Activated T-cell treated with anti-CD3 and anti-CD28 coated beads, Interleukin-2, amount 50 U/mL, for 24 hours (primary cell): Measurements from ENCODE around the gene PADI4.
A peak's percentile ranks its signal among the peaks of the same experiment; 100 is the strongest.
"Not testable (repeated sequence)": the region's sequence is repeated elsewhere in the genome, so short reads cannot be mapped to it uniquely, and the experiment has no call there.

Source experiments
- DNase-seq: peaks from one replicate; pipeline ENCODE4 v3.0.0-alpha.2; 2020
- H3K27ac Mint-ChIP-seq: 2 replicates; pipeline ENCODE4 v1.8.0; 2020; ENCODE audit warnings: mild to moderate bottlenecking, mixed read lengths
- H3K27me3 Mint-ChIP-seq: 2 replicates; pipeline ENCODE4 v1.8.0; 2020; ENCODE audit warnings: mixed read lengths
- H3K36me3 Mint-ChIP-seq: 2 replicates; pipeline ENCODE4 v1.8.0; 2020; ENCODE audit warnings: low read depth, mixed read lengths
- H3K4me1 Mint-ChIP-seq: 2 replicates; pipeline ENCODE4 v1.8.0; 2020; ENCODE audit warnings: low read depth, mixed read lengths
- H3K4me3 Mint-ChIP-seq: 2 replicates; pipeline ENCODE4 v1.8.0; 2020; ENCODE audit warnings: mild to moderate bottlenecking, moderate library complexity, mixed read lengths
- H3K9me3 Mint-ChIP-seq: 2 replicates; pipeline ENCODE4 v1.8.0; 2020; ENCODE audit warnings: mixed read lengths

The PADI4 gene

DNA sequence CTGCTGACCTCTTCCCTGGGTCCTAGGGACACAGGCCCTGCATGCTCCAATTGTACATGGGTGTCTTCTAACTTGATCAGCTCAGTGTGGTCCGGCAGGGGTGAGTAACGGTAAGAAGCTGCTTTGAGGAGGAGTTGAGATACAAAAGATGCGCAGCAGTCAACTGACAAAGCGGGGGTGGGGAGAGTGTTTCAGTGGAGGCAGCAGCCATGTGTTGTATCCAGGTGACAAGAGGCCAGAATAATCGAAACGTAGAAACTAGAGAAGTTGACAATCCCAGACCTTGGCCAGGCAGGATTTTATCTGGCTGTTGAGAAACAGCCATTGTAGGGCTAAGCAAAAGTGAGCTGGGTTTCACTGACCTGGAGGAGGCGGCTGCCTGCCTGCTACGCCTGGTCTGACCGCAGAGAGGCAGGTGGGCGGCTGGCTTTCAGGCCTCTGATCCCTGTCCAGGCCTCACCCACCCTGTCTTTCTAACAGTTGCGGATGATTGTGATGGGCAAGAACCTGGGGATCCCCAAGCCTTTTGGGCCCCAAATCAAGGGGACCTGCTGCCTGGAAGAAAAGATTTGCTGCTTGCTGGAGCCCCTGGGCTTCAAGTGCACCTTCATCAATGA, 92.8 kb downstream of the PADI4 start:
- Mint-ChIP-seq H3K4me1 (no peaks in the 10 kb centered on the region), H3K9me3 (no peaks in the 10 kb centered on the region), H3K27ac (peak overlapping the region; percentile 9), H3K36me3 (peaks cover 3% of the 10 kb centered on the region), H3K27me3 (no peaks in the 10 kb centered on the region), H3K4me3 (no peak overlapping the region)
- DNase-seq = no peak

GRCh38 chr1:17401841-17402240, 93.8 kb downstream of the PADI4 start:
- Mint-ChIP-seq H3K4me1 (no peaks in the 10 kb centered on the region), H3K4me3 (no peak overlapping the region), H3K36me3 (peaks cover 9% of the 10 kb centered on the region), H3K9me3 (no peaks in the 10 kb centered on the region), H3K27ac (no peak overlapping the region), H3K27me3 (no peaks in the 10 kb centered on the region)
- no peak for DNase-seq

DNA sequence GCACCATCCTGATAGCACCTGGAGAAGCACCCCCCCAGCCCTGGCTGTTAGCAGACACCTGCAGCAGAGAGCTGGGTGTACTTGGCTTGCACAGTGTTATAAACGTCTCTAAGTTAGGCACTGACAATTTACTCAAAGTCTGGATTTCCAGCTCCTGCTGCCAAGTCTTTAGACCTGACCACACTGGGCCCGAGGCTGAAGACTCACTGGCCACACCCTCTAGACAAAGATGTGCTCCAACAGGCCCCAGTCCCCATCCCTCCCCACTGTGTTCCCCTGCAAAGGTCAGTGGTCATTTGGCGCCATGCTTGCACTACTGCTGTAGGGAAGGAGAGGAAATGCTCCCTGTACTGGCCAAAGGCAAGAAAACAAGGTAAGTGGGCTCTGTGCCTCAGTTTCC, 95.1 kb downstream of the PADI4 start:
- Mint-ChIP-seq H3K4me1 (no peaks in the 10 kb centered on the region), H3K27ac (no peak overlapping the region)
- DNase-seq = no peak

GRCh38 chr1:17404034-17404684, 96.2 kb downstream of the PADI4 start:
- no peaks in the 10 kb centered on the region for H3K4me1 Mint-ChIP-seq
- DNase-seq = no peak
- H3K27me3 Mint-ChIP-seq = no peaks in the 10 kb centered on the region
- no peaks in the 10 kb centered on the region for H3K9me3 Mint-ChIP-seq
- H3K4me3 Mint-ChIP-seq = no peak overlapping the region
- peak overlapping the region; percentile 40 for H3K27ac Mint-ChIP-seq
- H3K36me3 Mint-ChIP-seq = peaks cover 32% of the 10 kb centered on the region

More for the DNA sequence above, 95.1 kb downstream of the PADI4 start:
- no peaks in the 10 kb centered on the region for H3K9me3 Mint-ChIP-seq
- peaks cover 22% of the 10 kb centered on the region for H3K36me3 Mint-ChIP-seq
- no peak overlapping the region for H3K4me3 Mint-ChIP-seq
- H3K27me3 Mint-ChIP-seq = no peaks in the 10 kb centered on the region

DNA sequence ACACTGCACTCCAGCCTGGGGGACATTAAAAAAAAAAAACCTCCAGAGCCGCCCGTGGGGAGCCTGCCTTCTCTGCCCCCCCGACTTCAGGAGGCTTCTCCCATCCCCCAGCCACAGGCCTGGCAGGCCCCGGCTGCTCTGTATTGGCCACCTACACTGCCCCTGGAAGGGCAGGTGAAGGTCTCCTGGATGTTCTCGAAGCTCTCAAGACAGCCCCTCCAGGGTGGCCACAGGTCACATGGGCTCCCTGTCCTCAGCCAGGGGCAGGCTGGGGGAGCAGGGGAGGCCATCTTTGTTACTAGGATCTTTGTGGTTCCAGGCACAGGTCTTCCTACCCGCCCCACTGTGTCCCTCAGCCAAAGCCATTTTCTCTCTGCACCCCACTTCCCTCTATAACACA, 96.8 kb downstream of the PADI4 start:
- no peaks in the 10 kb centered on the region for H3K27me3 Mint-ChIP-seq
- DNase-seq = no peak
- no peak overlapping the region for H3K4me3 Mint-ChIP-seq
- no peaks in the 10 kb centered on the region for H3K9me3 Mint-ChIP-seq
- no peaks in the 10 kb centered on the region for H3K4me1 Mint-ChIP-seq
- H3K36me3 Mint-ChIP-seq = peaks cover 39% of the 10 kb centered on the region
- no peak overlapping the region for H3K27ac Mint-ChIP-seq

GRCh38 chr1:17405898-17406759, 98.1 kb downstream of the PADI4 start:
- DNase-seq = peak; percentile 58
- Mint-ChIP-seq H3K4me1 (no peaks in the 10 kb centered on the region), H3K36me3 (peaks cover 52% of the 10 kb centered on the region), H3K27me3 (no peaks in the 10 kb centered on the region), H3K4me3 (no peak overlapping the region), H3K9me3 (no peaks in the 10 kb centered on the region), H3K27ac (no peak overlapping the region)

DNA sequence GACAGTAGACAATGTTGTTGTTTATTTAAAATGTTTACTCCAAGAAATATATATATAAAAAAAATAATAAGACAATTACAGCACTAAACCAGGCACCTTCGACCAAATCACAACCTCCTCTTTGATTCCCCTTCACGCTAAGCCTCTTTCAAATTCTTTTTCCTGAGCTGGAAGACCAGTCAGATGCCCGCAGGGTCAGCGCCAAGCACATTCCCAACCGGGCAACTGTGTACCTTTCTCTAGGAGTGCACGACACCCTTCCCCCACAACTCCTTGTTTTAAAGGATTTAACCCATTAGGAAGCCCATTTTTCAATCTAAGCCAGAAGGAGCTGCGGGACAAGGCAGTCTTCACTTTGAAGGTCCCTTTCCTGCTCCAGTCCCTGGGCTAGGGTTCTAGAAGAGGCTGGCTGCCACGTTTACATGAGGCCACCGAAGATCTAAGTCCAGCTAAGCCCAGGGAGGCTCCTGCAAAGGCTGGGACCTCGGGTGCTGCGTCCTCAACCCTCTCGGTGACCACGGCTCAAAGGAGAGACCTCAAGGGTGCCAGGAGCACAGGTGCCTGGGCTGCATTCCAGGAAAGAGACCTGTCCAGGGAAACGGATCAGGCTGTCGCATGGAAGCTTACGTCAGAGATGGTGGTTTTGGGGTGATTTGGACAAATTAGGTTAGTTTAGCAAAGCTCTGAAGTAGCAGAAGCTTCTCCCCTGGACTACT, 98.9 kb downstream of the PADI4 start:
- peaks cover 60% of the 10 kb centered on the region for H3K36me3 Mint-ChIP-seq
- DNase-seq, H3K27ac Mint-ChIP-seq, H3K4me1 Mint-ChIP-seq, H3K9me3 Mint-ChIP-seq, H3K27me3 Mint-ChIP-seq, H3K4me3 Mint-ChIP-seq: not testable (repeated sequence)

GRCh38 chr1:17407786-17408514, 100.0 kb downstream of the PADI4 start:
- not testable (repeated sequence) for H3K9me3 Mint-ChIP-seq, H3K27me3 Mint-ChIP-seq, H3K27ac Mint-ChIP-seq, H3K4me1 Mint-ChIP-seq, DNase-seq, H3K4me3 Mint-ChIP-seq
- peaks cover 70% of the 10 kb centered on the region for H3K36me3 Mint-ChIP-seq

GRCh38 chr1:17409391-17409811, 101.4 kb downstream of the PADI4 start:
- H3K27me3 Mint-ChIP-seq = no peaks in the 10 kb centered on the region
- no peaks in the 10 kb centered on the region for H3K4me1 Mint-ChIP-seq
- peaks cover 85% of the 10 kb centered on the region for H3K36me3 Mint-ChIP-seq
- peak overlapping the region; percentile 40 for H3K27ac Mint-ChIP-seq
- H3K4me3 Mint-ChIP-seq = no peak overlapping the region
- no peak for DNase-seq
- H3K9me3 Mint-ChIP-seq = no peaks in the 10 kb centered on the region

DNA sequence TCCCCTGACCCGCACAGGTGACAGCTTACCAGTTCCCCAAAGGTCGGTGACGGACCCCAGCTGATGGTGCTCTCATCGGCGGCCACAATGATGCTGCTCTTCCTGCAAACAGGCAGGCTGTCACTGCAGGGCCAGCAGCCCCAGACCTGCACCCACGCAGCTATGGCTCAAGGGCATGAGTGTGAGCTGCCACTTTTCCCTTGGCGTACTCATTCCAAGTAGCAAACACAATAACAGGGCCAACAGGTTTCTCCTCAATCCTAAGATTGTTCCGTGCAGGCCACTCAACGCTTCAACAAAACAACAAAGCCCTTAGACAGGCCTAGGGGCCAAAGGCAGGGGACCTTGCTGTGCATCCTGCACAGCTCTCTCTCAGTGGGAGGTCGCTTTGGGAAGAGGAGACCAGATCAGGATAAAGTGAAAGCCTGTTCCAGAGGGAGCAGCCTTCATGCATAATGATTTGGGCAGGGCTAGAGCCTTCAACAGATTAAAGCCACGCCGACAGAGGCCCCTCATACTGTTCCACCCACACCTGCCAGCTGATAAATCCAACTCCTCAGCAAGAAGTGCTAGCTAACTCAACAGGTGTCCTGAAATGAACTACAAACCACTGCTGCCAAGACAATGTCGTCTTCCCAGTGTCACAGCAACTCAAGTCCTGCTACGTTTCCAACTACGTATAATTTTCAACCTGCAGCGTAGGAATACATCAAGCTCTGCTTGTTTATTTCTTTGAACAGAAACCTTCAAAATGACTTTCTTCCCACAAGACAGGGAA, 104.3 kb downstream of the PADI4 start:
- peaks cover 100% of the 10 kb centered on the region for H3K36me3 Mint-ChIP-seq
- DNase-seq = no peak
- no peak overlapping the region for H3K4me3 Mint-ChIP-seq
- H3K27me3 Mint-ChIP-seq = no peaks in the 10 kb centered on the region
- H3K4me1 Mint-ChIP-seq = no peaks in the 10 kb centered on the region
- no peaks in the 10 kb centered on the region for H3K9me3 Mint-ChIP-seq
- H3K27ac Mint-ChIP-seq = no peak overlapping the region
